OCI-LY3 (cell line): Measurements from ENCODE around the gene HCN2.

ENCODE experiments used
- H2AFZ ChIP-seq: fragments of 200-600, 300-600 bp; shearing (Covaris generic); 2 replicates; pipeline ENCODE4 v1.6.0; 2014; ENCODE audit warnings: antibody characterized with exemption, low read depth, low read length
- H3K27ac ChIP-seq: fragments of 200-600, 300-600 bp; sonication (generic); 2 replicates; pipeline ENCODE4 v1.5.1; 2014; ENCODE audit warnings: mild to moderate bottlenecking, low read length, moderate library complexity, mixed read lengths
- H3K27me3 ChIP-seq: fragments of 200-600, 300-600 bp; sonication (generic); 2 replicates; pipeline ENCODE4 v1.6.1; 2014; ENCODE audit warnings: low read depth, low read length, mixed read lengths
- H3K36me3 ChIP-seq: fragments of 200-600, 300-600 bp; sonication (generic); replicated peaks from 2 replicates; pipeline ENCODE3; 2014; ENCODE audit warnings: low read depth, low read length, mixed read lengths
- H3K4me1 ChIP-seq: fragments of 300-600, 200-600 bp; sonication (generic); 2 replicates; pipeline ENCODE4 v1.6.1; 2014; ENCODE audit warnings: low read length, mixed read lengths
- H3K4me2 ChIP-seq: fragments of 200-600, 300-600 bp; sonication (generic); 2 replicates; pipeline ENCODE4 v1.6.1; 2014; ENCODE audit warnings: low read length, mixed read lengths
- H3K4me3 ChIP-seq: fragments of 300-600, 200-600 bp; sonication (generic); 2 replicates; pipeline ENCODE4 v1.5.1; 2014; ENCODE audit warnings: antibody characterized with exemption, mild to moderate bottlenecking, low read length, moderate library complexity
- H3K79me2 ChIP-seq: fragments of 300-600, 200-600 bp; shearing (Covaris generic); 2 replicates; pipeline ENCODE4 v1.6.1; 2014; ENCODE audit warnings: mild to moderate bottlenecking, low read length, mixed read lengths
- H3K9ac ChIP-seq: fragments of 300-600, 200-600 bp; shearing (Covaris generic); 2 replicates; pipeline ENCODE4 v1.6.0; 2014; ENCODE audit warnings: mild to moderate bottlenecking, low read length, moderate library complexity
- H3K9me3 ChIP-seq: fragments of 200-600, 300-600 bp; shearing (Covaris generic); 2 replicates; pipeline ENCODE4 v1.6.1; 2014; ENCODE audit warnings: low read length, mixed read lengths; ENCODE audit not compliant: insufficient read depth
- H4K20me1 ChIP-seq: fragments of 200-600, 300-600 bp; sonication (generic); 2 replicates; pipeline ENCODE4 v1.6.1; 2016; ENCODE audit warnings: low read length, mixed read lengths; ENCODE audit not compliant: insufficient read depth
- EZH2phosphoT487 ChIP-seq: fragments of 200-600 bp; shearing (Covaris generic); IDR thresholded peaks from 2 replicates; pipeline ENCODE4 v1.6.1; 2018; ENCODE audit warnings: antibody characterized with exemption, mixed run types, low read depth
- TF ChIP-seq, protein P1 (sequence below): fragments of 200-600, 300-600 bp; sonication (generic); IDR thresholded peaks from 2 replicates; pipeline ENCODE4 v1.5.1; 2014; ENCODE audit warnings: antibody characterized with exemption, low read length, low read depth

HCN2 gene

DNA sequence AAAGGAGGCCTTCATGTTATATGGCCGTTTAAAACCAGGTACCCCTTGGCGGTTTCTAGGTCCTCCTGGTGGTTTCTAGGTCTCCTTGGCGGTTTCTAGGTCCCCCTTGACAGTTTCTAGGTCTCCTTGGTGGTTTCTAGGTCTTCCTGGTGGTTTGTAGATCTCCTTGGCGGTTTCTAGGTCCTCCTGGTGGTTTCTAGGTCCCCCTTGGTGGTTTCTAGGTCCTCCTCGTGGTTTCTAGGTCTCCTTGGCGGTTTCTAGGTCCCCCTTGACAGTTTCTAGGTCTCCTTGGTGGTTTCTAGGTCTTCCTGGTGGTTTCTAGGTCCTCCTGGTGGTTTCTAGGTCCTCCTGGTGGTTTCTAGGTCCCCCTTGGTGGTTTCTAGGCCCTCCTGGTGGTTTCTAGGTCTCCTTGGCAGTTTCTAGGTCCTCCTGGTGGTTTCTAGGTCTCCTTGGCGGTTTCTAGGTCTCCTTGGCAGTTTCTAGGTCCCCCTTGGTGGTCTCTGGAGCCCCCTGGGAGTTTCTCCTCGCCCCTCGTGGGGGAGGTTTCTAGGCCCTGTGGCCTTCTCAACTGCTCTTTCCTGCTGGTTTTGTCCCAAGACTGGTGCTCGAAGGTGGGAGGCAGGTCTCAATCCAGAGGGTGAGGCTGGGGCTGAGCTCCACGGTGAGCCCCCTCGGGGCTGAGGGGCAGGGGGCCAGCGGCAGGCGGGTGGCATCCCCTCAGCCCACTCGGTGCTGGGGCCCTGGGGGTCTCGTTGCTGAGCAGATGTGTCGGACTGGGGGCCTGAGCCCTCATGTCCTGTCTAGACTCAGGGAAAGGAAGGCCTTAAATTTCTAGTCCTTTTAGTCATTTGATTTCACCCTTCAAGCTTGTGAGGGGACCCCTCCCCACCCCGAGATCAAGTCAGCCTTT is 8.0 kb downstream of the HCN2 start:
- Histone ChIP-seq H3K27me3 (no peaks in the 10 kb centered on the region), H3K79me2 (no peaks in the 10 kb centered on the region), H3K36me3 (peaks cover 11% of the 10 kb centered on the region), H3K9me3 (no peaks in the 10 kb centered on the region), H3K4me3 (no peak overlapping the region), H3K9ac (no peak overlapping the region), H3K4me1 (no peaks in the 10 kb centered on the region), H4K20me1 (0 out of 2 replicates have a peak, but pooled peaks cover 2% of the 10 kb centered on the region), H3K27ac (no peak overlapping the region), H3K4me2 (no peak overlapping the region), H2AFZ (no peak overlapping the region)
- no peak for TF ChIP-seq EZH2phosphoT487
- TF ChIP-seq, protein P1, sequence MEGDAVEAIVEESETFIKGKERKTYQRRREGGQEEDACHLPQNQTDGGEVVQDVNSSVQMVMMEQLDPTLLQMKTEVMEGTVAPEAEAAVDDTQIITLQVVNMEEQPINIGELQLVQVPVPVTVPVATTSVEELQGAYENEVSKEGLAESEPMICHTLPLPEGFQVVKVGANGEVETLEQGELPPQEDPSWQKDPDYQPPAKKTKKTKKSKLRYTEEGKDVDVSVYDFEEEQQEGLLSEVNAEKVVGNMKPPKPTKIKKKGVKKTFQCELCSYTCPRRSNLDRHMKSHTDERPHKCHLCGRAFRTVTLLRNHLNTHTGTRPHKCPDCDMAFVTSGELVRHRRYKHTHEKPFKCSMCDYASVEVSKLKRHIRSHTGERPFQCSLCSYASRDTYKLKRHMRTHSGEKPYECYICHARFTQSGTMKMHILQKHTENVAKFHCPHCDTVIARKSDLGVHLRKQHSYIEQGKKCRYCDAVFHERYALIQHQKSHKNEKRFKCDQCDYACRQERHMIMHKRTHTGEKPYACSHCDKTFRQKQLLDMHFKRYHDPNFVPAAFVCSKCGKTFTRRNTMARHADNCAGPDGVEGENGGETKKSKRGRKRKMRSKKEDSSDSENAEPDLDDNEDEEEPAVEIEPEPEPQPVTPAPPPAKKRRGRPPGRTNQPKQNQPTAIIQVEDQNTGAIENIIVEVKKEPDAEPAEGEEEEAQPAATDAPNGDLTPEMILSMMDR, result no peak

DNA sequence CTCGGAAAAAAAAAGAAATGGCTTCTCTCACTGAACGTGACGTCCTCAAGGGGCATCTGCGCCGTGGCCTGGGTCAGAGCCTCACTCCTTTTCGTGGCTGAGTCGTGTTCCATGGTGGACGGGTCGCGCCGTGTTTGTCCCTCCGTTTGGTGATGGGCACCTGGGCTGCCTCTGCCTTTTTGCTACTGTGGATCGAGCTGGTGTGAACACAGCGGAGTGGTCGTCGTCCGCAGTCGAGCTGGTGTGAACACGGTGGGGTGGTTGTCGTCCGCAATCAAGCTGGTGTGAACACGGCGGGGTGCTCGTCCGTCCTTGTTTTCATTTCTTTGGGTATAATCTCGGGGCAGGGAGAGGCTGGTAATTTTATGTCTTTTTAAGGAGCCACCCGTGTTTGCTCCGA is 11.6 kb downstream of the HCN2 start:
- Histone ChIP-seq H4K20me1 (no peaks in the 10 kb centered on the region), H2AFZ (no peak overlapping the region), H3K9me3 (no peaks in the 10 kb centered on the region), H3K27ac (no peak overlapping the region), H3K9ac (no peak overlapping the region), H3K4me3 (no peak overlapping the region), H3K4me2 (no peak overlapping the region), H3K79me2 (no peaks in the 10 kb centered on the region), H3K4me1 (no peaks in the 10 kb centered on the region), H3K27me3 (no peaks in the 10 kb centered on the region), H3K36me3 (peaks cover 12% of the 10 kb centered on the region)
- TF ChIP-seq EZH2phosphoT487, result no peak
- TF ChIP-seq, protein P1, result no peak

DNA sequence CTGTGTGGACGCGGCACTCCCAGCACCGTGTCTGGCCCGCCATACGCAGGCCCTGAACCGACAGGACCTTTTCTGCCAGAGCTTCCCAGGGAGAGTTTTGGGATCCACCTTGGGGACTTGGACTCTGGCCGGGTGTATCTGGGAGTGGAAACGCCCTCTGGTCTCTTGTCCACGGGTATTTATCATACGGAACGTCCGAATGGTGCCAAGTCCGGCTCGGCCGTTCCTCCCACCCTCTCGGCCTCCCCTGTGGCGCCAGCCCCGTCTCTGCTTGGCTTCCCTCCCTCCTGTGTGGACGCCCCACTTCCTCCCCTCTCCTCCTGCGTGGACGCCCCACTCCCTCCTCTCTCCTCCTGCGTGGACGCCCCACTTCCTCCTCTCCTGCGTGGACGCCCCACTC is 12.1 kb downstream of the HCN2 start:
- Histone ChIP-seq H3K4me3 (no peak overlapping the region), H3K4me1 (no peaks in the 10 kb centered on the region), H3K79me2 (no peaks in the 10 kb centered on the region)

More for the DNA sequence above, 12.1 kb downstream of the HCN2 start:
- Histone ChIP-seq H3K4me2 (no peak overlapping the region), H3K9me3 (no peaks in the 10 kb centered on the region), H3K27me3 (no peaks in the 10 kb centered on the region), H3K36me3 (peaks cover 12% of the 10 kb centered on the region), H3K27ac (no peak overlapping the region), H3K9ac (no peak overlapping the region), H4K20me1 (no peaks in the 10 kb centered on the region), H2AFZ (no peak overlapping the region)
- no peak for TF ChIP-seq EZH2phosphoT487
- TF ChIP-seq, protein P1, result no peak
